Measurements from ENCODE around the gene PLCB2.

DNA sequence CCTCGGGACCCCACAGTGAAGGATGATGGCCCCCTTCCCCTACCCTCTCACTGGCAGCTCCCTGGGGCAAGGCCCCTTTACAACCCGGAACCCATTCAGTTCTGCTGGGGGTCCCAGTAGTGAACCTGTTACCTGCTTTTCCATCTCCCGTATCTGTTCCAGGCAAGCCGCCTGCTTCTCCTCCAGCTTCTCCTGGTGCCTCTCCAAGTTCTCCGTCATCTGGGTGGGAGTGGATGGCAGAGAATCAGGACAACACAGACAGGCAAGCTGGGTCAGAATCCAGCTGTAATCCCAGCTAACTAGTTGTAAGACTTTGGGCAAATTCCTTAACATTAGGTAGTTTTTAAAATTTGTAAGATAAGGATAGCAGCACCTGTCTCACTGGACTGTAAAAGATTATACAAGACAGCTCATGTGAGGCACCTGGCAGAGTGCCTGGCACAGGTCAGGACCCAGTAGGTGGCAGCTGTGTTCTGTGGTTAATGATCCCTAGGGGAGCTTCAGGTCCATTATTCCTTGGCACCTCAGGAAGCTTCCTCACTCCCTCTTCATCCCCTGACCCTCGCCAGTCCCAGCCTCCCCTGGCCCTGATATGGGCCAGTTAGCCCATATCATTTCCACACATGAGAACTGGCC lies 18.5 kb downstream of the PLCB2 start:
- TF ChIP-seq, protein P1, sequence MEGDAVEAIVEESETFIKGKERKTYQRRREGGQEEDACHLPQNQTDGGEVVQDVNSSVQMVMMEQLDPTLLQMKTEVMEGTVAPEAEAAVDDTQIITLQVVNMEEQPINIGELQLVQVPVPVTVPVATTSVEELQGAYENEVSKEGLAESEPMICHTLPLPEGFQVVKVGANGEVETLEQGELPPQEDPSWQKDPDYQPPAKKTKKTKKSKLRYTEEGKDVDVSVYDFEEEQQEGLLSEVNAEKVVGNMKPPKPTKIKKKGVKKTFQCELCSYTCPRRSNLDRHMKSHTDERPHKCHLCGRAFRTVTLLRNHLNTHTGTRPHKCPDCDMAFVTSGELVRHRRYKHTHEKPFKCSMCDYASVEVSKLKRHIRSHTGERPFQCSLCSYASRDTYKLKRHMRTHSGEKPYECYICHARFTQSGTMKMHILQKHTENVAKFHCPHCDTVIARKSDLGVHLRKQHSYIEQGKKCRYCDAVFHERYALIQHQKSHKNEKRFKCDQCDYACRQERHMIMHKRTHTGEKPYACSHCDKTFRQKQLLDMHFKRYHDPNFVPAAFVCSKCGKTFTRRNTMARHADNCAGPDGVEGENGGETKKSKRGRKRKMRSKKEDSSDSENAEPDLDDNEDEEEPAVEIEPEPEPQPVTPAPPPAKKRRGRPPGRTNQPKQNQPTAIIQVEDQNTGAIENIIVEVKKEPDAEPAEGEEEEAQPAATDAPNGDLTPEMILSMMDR (IDR thresholded peaks at IDR 0.05; ENCODE audit: poor library complexity, severe bottlenecking), result no peak
- no peak for TF ChIP-seq TAF1 (IDR thresholded peaks at IDR 0.05; ENCODE audit: low read depth)
- TF ChIP-seq EZH2 (IDR thresholded peaks at IDR 0.05; ENCODE audit: borderline replicate concordance, insufficient read depth, low read length, poor library complexity, severe bottlenecking), result no peak
- no peak for TF ChIP-seq POLR2AphosphoS5 (IDR thresholded peaks at IDR 0.05)
- no peak for TF ChIP-seq SMC3 (conservative IDR thresholded peaks at IDR 0.05; ENCODE audit: poor library complexity)
- no peak for TF ChIP-seq RAD21 (conservative IDR thresholded peaks at IDR 0.05)
- no peak for TF ChIP-seq MXI1 (conservative IDR thresholded peaks at IDR 0.05; ENCODE audit: poor library complexity, severe bottlenecking)
- TF ChIP-seq, protein P2, sequence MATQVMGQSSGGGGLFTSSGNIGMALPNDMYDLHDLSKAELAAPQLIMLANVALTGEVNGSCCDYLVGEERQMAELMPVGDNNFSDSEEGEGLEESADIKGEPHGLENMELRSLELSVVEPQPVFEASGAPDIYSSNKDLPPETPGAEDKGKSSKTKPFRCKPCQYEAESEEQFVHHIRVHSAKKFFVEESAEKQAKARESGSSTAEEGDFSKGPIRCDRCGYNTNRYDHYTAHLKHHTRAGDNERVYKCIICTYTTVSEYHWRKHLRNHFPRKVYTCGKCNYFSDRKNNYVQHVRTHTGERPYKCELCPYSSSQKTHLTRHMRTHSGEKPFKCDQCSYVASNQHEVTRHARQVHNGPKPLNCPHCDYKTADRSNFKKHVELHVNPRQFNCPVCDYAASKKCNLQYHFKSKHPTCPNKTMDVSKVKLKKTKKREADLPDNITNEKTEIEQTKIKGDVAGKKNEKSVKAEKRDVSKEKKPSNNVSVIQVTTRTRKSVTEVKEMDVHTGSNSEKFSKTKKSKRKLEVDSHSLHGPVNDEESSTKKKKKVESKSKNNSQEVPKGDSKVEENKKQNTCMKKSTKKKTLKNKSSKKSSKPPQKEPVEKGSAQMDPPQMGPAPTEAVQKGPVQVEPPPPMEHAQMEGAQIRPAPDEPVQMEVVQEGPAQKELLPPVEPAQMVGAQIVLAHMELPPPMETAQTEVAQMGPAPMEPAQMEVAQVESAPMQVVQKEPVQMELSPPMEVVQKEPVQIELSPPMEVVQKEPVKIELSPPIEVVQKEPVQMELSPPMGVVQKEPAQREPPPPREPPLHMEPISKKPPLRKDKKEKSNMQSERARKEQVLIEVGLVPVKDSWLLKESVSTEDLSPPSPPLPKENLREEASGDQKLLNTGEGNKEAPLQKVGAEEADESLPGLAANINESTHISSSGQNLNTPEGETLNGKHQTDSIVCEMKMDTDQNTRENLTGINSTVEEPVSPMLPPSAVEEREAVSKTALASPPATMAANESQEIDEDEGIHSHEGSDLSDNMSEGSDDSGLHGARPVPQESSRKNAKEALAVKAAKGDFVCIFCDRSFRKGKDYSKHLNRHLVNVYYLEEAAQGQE (IDR thresholded peaks at IDR 0.05; ENCODE audit: borderline replicate concordance), result no peak
